GM10266 (cell line): ENCODE measurements around the gene HFE.
"Not testable (repeated sequence)": the region's sequence is repeated elsewhere in the genome, so short reads cannot be mapped to it uniquely, and the experiment has no call there.

ENCODE experiments used
- DNase-seq: peaks from one replicate; pipeline ENCODE4 v3.0.0; 2012; ENCODE audit errors: extremely low spot score
- TF ChIP-seq, protein P1 (sequence below): IDR thresholded peaks from 2 replicates; pipeline ENCODE4 v1.5.1; 2012; ENCODE audit warnings: mild to moderate bottlenecking, low read depth; ENCODE audit not compliant: control insufficient read depth, insufficient read depth; ENCODE audit errors: missing control alignments

HFE gene

DNA sequence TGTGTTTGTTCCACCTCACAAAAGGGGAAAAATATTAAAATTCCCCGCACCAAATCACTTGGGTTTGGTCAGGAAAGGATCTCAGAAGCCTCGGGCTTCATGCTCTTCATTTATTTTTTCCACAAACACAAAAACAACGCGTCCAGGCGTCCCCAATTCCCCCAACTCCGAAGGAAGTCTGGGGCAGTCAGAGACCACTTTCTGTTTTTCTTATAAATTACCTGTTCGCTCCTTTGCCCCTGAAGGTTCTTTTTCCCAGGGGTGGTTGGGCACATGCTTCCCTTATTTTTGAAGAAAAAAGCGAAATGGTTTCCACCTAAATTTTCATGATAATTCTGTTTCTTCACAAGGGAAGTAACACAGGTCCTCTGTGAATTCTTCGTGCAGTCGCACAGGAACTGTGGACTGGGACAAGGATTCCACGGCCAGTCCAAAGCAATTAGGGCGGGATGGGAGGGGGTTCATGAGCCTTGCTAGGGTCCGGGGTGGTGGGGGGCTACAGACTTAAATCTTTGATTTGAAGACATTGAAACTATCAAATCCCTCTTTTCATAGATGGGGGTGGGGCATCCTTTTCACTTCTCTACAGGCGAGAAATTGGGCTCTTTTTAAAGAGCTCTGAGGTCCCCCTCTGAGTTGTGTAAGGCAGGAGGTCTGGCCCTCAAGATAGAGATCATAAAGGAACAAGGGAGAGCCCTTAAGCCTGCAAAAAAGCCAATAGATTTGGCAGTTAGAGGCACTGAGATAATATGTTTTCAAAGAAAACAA, 30.5 kb upstream of the HFE start:
- TF ChIP-seq, protein P1, sequence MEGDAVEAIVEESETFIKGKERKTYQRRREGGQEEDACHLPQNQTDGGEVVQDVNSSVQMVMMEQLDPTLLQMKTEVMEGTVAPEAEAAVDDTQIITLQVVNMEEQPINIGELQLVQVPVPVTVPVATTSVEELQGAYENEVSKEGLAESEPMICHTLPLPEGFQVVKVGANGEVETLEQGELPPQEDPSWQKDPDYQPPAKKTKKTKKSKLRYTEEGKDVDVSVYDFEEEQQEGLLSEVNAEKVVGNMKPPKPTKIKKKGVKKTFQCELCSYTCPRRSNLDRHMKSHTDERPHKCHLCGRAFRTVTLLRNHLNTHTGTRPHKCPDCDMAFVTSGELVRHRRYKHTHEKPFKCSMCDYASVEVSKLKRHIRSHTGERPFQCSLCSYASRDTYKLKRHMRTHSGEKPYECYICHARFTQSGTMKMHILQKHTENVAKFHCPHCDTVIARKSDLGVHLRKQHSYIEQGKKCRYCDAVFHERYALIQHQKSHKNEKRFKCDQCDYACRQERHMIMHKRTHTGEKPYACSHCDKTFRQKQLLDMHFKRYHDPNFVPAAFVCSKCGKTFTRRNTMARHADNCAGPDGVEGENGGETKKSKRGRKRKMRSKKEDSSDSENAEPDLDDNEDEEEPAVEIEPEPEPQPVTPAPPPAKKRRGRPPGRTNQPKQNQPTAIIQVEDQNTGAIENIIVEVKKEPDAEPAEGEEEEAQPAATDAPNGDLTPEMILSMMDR = no peak
- DNase-seq = no peak

DNA sequence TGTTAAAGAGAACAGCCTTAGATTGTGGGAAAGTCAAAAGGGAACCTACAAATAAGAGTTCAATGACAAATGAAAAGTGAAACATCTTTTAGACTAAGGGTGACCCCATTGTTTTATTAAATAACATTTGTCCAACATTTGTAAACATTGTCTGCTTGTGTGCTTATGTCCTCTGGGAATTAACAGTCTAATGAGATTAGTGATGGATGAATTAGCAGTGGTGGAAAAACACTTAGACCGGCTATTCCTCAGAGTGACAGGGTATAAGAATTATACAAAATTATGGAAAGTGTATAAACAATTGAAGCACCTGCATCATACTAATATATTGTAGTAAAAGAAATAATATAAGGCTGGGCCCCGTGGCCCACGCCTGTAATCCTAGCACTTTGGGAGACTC, 29.3 kb upstream of the HFE start:
- TF ChIP-seq, protein P1 = no peak
- no peak for DNase-seq

DNA sequence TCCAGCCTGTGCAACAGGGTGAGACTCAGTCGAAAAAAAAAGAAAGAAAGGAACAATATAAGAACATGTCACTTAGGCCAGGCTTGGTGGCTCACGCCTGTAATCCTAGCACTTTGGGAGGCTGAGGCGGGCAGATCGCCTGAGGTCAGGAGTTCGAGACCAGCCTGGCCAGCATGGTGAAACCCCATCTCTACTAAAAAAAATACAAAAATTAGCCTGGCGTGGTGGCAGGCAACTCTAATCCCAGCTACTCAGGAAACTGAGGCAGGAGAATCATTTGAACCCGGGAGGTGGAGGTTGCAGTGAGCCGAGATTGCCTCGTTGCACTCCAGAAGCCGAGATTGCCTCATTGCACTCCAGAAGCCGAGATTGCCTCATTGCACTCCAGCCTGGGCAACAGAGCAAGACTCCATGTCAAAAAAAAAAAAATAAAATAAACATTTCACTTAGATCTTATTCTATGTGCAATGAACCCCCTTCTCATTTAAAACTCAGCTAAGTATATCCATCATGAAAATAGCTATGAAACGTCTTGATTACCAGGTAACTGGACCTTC, 28.7 kb upstream of the HFE start:
- DNase-seq = not testable (repeated sequence)

DNA sequence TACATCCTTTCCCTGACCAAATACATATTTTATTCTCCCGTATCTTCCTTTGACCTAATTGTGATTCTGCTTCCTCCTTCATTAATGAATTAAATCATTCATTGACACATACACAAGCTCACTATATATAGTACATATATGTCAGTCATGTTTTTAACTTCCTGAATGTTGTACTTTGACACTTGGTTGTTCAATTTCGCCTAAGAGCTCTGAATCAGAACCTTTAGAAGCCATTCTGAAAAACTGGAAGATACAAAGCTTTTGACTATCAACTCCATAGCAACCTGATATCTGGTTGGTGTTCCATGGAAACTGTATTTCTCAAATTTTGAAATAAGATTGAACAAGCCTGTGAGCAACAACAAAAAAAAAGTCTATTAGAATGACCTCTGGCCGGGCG, 27.3 kb upstream of the HFE start:
- DNase-seq = no peak
- TF ChIP-seq, protein P1 = no peak

DNA sequence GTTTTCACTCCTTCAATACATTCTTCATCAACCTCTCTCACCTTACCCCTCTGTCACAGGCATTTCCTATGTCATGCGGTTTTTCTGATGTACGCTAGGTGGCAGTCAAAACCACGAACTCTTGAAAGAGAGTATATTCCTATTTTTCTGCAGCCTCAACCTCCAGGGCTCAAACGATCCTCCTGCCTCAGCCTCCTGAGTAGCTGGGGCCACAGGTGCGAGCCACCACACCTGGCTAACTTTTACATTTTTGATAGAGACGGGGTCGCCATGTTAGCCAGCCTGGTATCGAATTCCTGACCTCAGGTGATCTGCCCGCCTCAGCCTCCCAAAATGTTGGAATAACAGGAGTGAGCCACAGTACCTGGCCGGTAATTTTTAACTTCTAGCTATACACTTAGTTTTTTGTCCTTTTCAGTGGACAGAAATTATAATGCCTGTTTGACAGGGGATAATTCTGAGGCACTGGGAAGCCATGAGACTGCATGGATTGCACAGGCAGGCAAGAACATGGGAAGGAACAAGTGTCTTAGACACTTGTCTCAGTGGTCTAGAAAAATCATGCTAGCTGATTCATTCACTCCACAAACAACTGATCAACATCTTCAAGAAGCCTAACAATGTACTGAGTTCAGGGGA, 22.5 kb upstream of the HFE start:
- TF ChIP-seq, protein P1 = peak; percentile 76
- DNase-seq = no peak

DNA sequence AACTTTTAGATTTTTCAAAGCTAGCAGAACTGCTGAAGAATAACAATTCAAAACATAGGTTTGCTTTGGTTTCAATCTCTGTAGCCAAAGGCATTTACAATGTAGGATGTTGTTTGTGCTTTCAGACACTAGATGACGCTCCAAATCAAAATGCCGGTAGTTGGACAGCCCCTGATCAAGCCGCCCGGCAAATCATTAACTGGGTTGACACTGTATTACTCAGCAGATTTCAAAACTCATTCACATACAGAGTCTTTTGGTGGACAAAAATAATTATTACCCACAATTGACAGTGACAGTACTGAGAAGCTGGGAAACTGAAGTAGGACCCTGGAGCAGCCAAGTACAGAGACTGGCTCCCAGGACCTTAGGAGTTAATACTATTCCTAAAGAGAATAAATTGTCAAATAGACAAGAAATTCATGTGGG, 21.3 kb upstream of the HFE start:
- TF ChIP-seq, protein P1 = peak; percentile 83
- DNase-seq = peak; percentile 63

DNA sequence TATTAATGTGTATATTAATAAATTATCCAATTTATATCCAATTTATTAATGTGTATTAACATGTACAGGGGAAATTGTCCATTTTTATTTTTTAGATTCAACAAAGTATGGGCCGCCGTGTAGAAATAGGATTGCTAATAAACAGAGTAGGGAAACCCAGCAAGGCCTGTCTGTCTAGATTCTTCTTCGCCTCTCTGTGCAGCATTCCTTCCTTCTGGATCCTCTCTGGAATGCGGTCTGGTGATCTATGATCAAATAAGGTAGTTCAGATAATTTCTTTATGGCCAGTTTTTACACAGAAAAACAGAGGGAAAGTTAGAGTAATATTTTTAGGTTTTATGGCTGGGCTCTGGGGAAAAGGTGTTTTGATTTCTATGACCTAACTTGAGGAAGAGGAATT, 19.9 kb upstream of the HFE start:
- no peak for DNase-seq
- TF ChIP-seq, protein P1 = no peak

DNA sequence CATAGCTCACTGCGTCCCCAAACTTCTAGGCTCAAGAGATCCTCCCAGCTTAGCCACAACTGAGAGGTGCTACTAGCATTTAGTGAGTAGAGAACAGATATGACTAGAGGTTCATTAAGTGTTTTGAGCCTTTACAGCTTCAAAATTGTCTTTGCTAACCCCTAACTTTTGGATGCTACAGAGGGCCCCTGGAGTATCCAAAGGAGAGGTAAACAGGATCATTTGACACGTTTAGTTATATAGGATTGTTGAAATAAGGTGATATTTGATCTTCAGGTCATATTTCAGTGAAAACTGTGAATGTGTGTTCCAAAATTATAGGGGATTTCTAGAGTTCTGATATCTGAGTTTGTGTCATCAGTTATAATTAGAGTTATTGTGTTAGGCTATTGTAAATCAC, 19.2 kb upstream of the HFE start:
- TF ChIP-seq, protein P1 = no peak
- no peak for DNase-seq
